ENCODE data around the gene MAD1L1.
"Not testable (repeated sequence)": the region's sequence is repeated elsewhere in the genome, so short reads cannot be mapped to it uniquely, and the experiment has no call there.

Gene MAD1L1

DNA sequence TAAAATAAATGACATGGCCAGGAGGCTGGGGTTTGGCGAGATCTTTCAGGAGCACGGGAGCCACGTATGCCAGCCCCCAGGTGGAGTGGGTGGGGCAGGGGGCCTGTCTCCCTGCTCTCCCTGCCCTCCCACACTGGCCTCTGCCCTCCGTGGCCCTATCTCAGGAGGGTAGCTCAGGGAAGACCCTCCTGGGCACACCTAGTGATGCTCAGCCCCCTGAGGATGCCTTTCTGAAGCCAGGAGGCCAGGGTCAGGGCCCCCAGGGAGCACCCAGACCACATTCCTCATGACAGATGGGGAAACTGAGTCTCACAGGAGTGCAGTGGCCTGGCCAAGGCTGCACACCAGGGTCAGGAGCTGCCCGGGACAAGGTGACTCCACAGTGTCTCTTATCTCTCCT lies 339.3 kb downstream of the MAD1L1 start:
- H3K4me3 ChIP-seq (ENCODE audit: low read depth, low read length): no peak overlapping the region

DNA sequence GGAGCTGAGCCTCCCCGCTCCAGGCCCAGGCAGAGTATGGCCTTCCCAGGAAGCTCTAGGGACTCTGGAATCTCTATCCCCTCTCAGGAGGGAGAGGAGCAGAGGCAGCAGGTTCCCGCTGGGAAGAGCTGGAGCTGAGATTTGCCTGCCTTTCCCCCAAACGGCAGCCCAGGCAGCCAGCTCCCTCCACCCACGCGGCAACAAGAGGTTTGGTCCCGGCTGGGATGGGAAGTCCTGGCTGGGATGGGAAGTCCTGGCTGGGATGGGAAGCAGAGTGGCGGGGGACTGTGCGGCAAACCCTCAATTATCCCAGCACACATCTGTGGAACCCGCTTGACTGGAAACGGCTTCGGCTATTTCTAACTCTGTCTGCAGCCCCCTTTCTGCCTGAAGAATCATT lies 339.7 kb downstream of the MAD1L1 start:
- H3K4me3 ChIP-seq (ENCODE audit: low read depth, low read length): no peak overlapping the region

DNA sequence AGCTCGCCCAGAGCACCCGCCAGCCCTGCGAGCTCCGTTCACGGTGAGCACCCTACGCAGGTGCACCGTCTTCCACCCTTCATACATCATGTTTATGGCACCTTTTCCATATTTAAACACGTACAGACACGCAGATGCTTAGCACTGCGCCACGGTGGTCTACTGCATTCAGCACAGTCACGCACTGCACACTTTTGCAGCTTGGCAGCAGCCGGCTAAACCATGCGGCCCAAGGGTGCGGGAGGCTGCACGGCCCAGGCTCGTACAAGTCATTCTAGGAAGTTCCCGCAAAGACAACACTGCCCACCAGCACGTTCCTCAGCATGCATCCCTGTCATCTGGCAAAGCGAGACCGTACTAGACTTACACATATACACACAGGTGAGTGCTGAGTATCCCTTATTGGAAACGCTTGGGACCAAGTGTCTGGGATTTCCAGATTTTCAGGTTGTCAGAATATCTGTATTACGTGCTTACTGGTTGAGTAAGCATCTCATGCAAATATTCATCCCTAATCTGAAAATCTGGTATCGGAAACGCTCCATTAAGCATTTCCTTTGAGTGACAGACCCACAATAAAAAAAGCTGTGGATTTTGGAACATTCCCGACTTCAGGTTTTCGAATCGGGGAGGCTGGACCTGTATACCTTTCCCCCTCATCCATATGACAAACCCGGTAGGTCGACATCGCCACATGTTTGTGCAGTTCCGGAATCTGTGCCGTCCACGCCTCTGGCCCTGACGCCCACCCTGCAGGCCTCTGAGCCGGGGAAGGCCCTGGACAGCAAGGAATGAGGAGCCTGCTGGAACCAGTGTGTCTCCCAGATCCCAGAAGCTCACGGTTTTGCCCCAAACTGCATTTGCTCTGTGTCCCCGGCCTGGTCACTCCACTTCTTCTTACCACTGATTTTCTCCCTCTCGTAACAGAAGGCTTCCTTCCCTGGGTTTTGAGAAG lies 340.5 kb downstream of the MAD1L1 start:
- H3K4me3 ChIP-seq (ENCODE audit: low read depth, low read length): no peak overlapping the region

DNA sequence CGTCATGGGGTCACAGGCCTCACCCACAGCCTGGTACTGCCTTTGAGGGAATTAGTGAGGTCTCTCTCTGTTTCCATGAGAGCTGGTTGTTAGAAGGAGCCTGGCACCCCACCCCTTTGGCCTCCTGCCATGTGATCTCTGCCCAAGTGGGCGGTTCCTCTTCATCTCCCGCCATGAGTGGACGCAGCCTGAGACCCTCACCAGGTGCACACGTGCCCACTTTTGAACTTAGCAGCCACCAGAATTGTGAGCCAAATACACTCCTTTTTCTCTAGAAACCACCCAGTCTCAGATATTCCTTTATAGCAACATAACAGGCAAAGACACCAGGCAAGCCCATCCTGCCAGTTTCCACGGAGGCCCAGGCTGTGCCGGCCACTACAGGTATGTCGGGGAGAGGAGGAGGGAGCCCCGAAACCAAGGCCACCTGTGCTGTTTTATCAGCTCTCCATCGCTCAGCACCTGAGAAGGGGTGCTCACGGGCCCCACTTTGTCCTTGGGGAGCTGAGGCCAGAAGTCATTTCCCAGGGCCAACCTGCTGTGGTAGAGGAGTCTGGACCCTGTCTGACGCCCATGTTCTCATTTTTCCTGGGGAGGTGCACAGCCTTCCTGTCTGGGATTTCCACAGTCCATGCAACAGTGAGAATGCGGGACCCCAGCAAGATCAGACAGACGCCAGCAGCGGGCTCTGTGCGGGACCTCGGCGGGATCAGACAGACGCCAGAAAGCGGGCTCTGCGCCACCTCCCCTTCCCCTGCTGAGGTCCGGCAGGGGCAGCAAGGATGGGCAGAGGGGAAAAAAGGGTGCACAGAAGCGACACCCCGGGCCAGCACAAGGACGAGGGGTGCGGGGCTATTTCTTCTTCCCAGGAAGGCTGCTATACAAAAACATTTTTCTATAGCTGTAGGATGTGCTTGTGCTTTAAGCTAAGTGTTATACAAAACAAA lies 342.2 kb downstream of the MAD1L1 start:
- H3K4me3 ChIP-seq (ENCODE audit: low read depth, low read length): no peak overlapping the region

GRCh38 chr7:1889556-1890181 lies 343.1 kb downstream of the MAD1L1 start:
- no peak overlapping the region for H3K4me3 ChIP-seq (ENCODE audit: low read depth, low read length)

DNA sequence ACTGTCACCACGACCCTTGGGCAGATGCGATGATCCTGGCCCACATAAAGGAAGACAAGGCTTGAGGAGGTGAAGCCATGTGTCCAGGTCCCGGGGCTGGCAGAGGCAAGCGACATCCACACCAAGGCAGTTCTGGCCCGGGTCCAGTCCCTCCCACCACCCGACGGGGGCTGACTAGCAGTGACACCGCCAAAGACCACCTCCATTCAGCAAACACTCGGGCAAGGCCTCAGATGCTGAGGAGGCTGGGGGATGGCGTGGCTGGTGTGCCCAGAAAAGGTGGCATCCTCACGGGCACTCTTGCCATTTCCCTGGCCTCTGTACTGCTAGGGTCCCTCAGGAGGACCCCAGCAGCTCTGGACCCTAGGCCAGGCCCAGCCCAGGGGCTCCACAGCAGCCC lies 343.7 kb downstream of the MAD1L1 start:
- no peak overlapping the region for H3K4me3 ChIP-seq (ENCODE audit: low read depth, low read length)

DNA sequence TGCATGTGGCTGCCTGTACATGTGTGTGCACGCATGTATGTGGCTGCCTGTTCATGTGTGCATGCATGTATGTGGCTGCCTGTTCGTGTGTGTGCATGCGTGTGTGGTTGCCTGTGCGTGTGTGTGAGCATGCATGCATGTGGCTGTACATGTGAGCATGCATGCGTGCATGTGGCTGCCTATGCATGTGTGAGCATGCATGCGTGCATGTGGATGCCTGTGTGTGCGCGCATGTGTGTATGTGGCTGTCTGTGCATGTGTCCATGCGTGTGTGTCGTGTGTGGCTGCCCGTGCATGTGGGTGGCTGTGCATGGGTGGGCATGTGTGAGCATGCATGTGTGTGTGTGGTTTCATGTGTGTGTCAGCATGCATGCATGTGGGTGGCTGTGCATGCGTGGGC lies 344.3 kb downstream of the MAD1L1 start:
- no peak overlapping the region for H3K4me3 ChIP-seq (ENCODE audit: low read depth, low read length)

GRCh38 chr7:1887251-1887650 lies 345.5 kb downstream of the MAD1L1 start:
- no peak overlapping the region for H3K4me3 ChIP-seq (ENCODE audit: low read depth, low read length)

DNA sequence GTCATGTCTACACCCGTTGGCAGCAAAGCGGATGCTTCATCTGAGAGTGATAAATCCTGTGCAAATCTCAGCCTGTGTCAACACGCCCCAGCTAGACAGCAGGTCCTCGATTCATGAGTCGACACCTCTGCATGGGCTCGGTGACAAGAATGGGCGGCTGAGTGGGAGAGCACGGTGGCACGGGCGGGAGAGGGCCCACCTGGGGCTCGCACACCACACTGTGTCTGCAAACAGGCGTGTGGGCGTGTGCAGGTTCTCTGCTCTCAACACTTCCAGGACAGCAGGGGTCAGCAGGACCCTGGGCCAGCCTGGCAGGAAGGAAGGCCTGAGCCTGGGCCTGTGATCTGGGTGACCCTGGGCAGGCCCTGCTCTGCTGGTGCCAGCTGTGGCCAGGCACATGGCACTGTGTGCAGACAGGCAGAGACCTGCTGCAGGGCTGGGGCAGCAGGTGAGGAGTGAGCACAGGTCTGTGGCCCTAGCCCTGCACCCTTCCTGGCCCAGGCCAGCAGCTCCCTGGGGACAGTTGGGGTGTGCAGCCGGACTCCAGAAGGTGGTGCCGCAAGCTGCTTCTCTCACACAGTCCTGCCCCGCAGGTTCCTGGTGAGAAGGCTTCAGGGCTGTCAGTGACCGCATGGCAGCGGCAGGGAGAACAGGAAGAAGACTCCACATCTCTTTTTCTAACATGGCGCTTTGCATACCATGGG lies 346.2 kb downstream of the MAD1L1 start:
- no peak overlapping the region for H3K4me3 ChIP-seq (ENCODE audit: low read depth, low read length)

- no peak overlapping the region for H3K4me3 ChIP-seq (ENCODE audit: low read depth, low read length)
Observed at GRCh38 chr7:1885465-1886226, 347.1 kb downstream of the MAD1L1 start.

DNA sequence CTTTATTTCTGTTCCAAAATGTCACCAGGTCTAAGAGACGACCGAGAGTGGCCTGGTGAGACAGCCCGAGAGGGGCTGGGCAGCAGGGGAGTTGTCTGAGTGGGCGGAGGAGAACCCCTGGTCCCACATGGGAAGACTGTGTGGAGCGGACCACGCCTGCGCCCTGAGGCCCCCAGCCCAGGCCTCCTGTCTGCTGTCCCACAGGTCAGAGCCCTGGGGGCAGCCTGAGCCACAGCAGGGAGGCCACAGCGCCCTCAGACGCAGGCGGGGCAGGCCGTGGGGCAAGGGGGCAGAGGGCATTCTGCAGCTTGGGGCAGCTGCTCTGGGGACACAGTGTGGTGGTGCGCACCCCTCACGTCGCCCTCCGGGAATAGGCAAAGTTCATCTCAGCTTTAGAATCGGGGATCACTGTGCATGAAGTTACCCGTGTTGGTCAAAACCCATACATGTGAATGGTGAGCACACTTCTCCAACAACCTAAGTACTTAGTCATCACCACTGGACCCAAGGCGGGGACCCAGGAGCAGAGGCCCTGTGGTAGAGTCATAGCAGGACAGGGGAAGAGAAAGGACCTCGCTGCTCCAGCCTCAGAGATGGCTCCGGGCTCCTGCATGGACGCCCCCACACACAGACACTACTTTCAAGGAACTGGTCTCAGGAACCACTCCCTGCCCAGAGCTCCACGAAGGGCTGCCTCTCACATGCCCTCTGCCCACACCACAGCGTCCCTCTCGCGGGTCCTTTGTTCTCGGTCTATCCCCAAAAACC lies 348.0 kb downstream of the MAD1L1 start:
- no peak overlapping the region for H3K4me3 ChIP-seq (ENCODE audit: low read depth, low read length)

- H3K4me3 ChIP-seq (ENCODE audit: low read depth, low read length): no peak overlapping the region
Observed at GRCh38 chr7:1883834-1884582, 348.7 kb downstream of the MAD1L1 start.

- no peak overlapping the region for H3K4me3 ChIP-seq (ENCODE audit: low read depth, low read length)
Observed at GRCh38 chr7:1883031-1883761, 349.5 kb downstream of the MAD1L1 start.

- H3K4me3 ChIP-seq (ENCODE audit: low read depth, low read length): no peak overlapping the region
Observed at GRCh38 chr7:1882451-1882850, 350.3 kb downstream of the MAD1L1 start.

DNA sequence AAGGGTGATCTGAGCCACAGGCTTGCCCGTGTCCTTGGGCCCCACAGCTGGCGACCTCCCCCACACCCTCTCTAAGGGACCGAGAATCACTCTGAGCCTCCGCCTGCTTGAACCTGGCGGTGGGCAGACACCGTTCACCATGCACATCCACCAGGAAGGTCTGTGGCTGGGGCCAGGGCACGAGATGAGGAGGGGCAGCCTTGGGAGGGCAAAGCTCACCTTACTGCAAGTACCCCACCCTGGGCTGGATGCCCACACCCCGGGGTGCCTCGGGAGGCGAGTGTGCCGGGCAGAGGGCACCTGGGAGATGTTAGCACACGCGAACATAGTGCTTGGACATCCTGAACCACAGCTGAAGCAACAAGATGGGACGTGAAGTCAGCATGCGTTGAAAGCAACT lies 350.8 kb downstream of the MAD1L1 start:
- no peak overlapping the region for H3K4me3 ChIP-seq (ENCODE audit: low read depth, low read length)

GRCh38 chr7:1876641-1877040 lies 356.1 kb downstream of the MAD1L1 start:
- H3K4me3 ChIP-seq (ENCODE audit: low read depth, low read length): not testable (repeated sequence)

- not testable (repeated sequence) for H3K4me3 ChIP-seq (ENCODE audit: low read depth, low read length)
Observed at GRCh38 chr7:1875392-1876199, 357.1 kb downstream of the MAD1L1 start.
